Activated CD8-positive, alpha-beta memory T cell treated with anti-CD3 and anti-CD28 coated beads for 24 hours (primary cell): ENCODE results near the gene WDHD1.
"Not testable (repeated sequence)": the region's sequence is repeated elsewhere in the genome, so short reads cannot be mapped to it uniquely, and the experiment has no call there.

Experiments
- DNase-seq: peaks from one replicate; pipeline ENCODE4 v3.0.0-alpha.2; 2020

WDHD1 gene

GRCh38 chr14:55045087-55045486 is 18.2 kb upstream of the WDHD1 start:
- DNase-seq, result no peak

GRCh38 chr14:55043528-55043927 is 16.6 kb upstream of the WDHD1 start:
- no peak for DNase-seq

GRCh38 chr14:55038708-55039107 is 11.8 kb upstream of the WDHD1 start:
- DNase-seq, result no peak

GRCh38 chr14:55037995-55038394 is 11.1 kb upstream of the WDHD1 start:
- not testable (repeated sequence) for DNase-seq

GRCh38 chr14:55031190-55031589 is 4.3 kb upstream of the WDHD1 start:
- DNase-seq, result no peak

GRCh38 chr14:55028476-55028875 is 1.6 kb upstream of the WDHD1 start:
- no peak for DNase-seq

- no peak for DNase-seq
Observed at GRCh38 chr14:55028066-55028465, 1.2 kb upstream of the WDHD1 start.

- DNase-seq, result no peak
Observed at GRCh38 chr14:55026441-55026792, 482 bp downstream of the WDHD1 start.

- DNase-seq, result no peak
Observed at GRCh38 chr14:55025948-55026347, 951 bp downstream of the WDHD1 start.

GRCh38 chr14:55024365-55024764 is 2.5 kb downstream of the WDHD1 start:
- not testable (repeated sequence) for DNase-seq

GRCh38 chr14:55019968-55020554 is 6.8 kb downstream of the WDHD1 start:
- DNase-seq, result no peak

- no peak for DNase-seq
Observed at GRCh38 chr14:55015006-55015405, 11.9 kb downstream of the WDHD1 start.

GRCh38 chr14:55005071-55005470 is 21.8 kb downstream of the WDHD1 start:
- DNase-seq, result no peak

- DNase-seq, result no peak
Observed at GRCh38 chr14:55000381-55000780, 26.5 kb downstream of the WDHD1 start.

- no peak for DNase-seq
Observed at GRCh38 chr14:54985156-54985555, 41.7 kb downstream of the WDHD1 start.

- DNase-seq, result no peak
Observed at GRCh38 chr14:54981698-54982097, 45.2 kb downstream of the WDHD1 start.

- DNase-seq, result no peak
Observed at GRCh38 chr14:54979039-54979438, 47.9 kb downstream of the WDHD1 start.

- DNase-seq, result no peak
Observed at GRCh38 chr14:54976316-54976715, 50.6 kb downstream of the WDHD1 start.

GRCh38 chr14:54975856-54976255 is 51.0 kb downstream of the WDHD1 start:
- DNase-seq, result no peak

- DNase-seq, result no peak
Observed at GRCh38 chr14:54974788-54975414, 52.0 kb downstream of the WDHD1 start.

GRCh38 chr14:54967496-54967895 is 59.4 kb downstream of the WDHD1 start:
- no peak for DNase-seq

GRCh38 chr14:54955143-54955542 is 71.8 kb downstream of the WDHD1 start:
- DNase-seq, result no peak

GRCh38 chr14:54953609-54954008 is 73.3 kb downstream of the WDHD1 start:
- DNase-seq, result not testable (repeated sequence)

- DNase-seq, result not testable (repeated sequence)
Observed at GRCh38 chr14:54952803-54953202, 74.1 kb downstream of the WDHD1 start.

GRCh38 chr14:54947230-54947629 is 79.7 kb downstream of the WDHD1 start:
- no peak for DNase-seq
